Prostate gland (tissue), 2 donors: ENCODE results near the gene DENND1B.

Source experiments
- CTCF ChIP-seq, 4 experiments: fragments of 200-600 bp in 2 of 4; fragments of 450-650 bp in 2 of 4; sonication (generic) in 2 of 4; IDR thresholded peaks; 1 replicate in 3 of 4; 2 replicates in 1 of 4; pipeline ENCODE4 v1.5.1; 2016 to 2019; ENCODE audit warnings: antibody characterized with exemption in 4 of 4, mild to moderate bottlenecking in 2 of 4, moderate library complexity in 2 of 4
- POLR2AphosphoS5 ChIP-seq: sonication (generic); formaldehyde crosslinking; IDR thresholded peaks from one replicate; pipeline ENCODE4 v1.6.1; 2017; ENCODE audit warnings: antibody characterized with exemption

GRCh38 chr1:197632005-197632404 lies 143.3 kb downstream of the DENND1B start:
- TF ChIP-seq CTCF (IDR thresholded peaks at IDR 0.05) (no peak), POLR2AphosphoS5 (no peak)
